H1 (cell line): ENCODE results near the gene ZFP2. TPM values are rescaled to one million over a fixed set of nuclear protein-coding genes. Genes with fewer than 3 reads are reported as not detected.
"Not testable (repeated sequence)": the region's sequence is repeated elsewhere in the genome, so short reads cannot be mapped to it uniquely, and the experiment has no call there.

ENCODE experiments used
- CTCF ChIA-PET: fragments of 300-600 bp; sonication (Branson Sonifier 250); formaldehyde crosslinking; loops from one replicate; lab custom pipeline; 2021; ENCODE audit not compliant: partially characterized antibody; lab: Charles Lee
- POLR2A ChIA-PET: fragments of 300-600 bp; sonication (Branson Sonifier 250); formaldehyde crosslinking; loops from one replicate; lab custom pipeline; 2021; ENCODE audit warnings: inconsistent platforms; ENCODE audit not compliant: partially characterized antibody; lab: Charles Lee
- DNase-seq, 2 experiments: peaks; one replicate each; pipeline versions ENCODE4 v3.0.0 to v3.0.0-alpha.2; 2010 to 2022; ENCODE audit warnings: low spot score in 2 of 2, low read depth in 1 of 2, mixed read lengths in 1 of 2
- FAIRE-seq: peaks from 2 replicates; lab custom pipeline; 2011; peaks lifted over from hg19 to GRCh38; lab: Jason Lieb, UNC
- H2AFZ ChIP-seq: 2 replicates; pipeline ENCODE4 v1.8.1; 2012; ENCODE audit warnings: low read length, inconsistent platforms
- H2AK5ac ChIP-seq: 2 replicates; pipeline ENCODE4 v1.6.1; 2013; ENCODE audit warnings: low read depth, low read length
- H2BK120ac ChIP-seq: replicated peaks from 2 replicates; pipeline ENCODE3; 2013; ENCODE audit warnings: low read depth, low read length, inconsistent platforms
- H2BK12ac ChIP-seq: 2 replicates; pipeline ENCODE4 v1.6.1; 2013; ENCODE audit warnings: low read depth, low read length
- H2BK15ac ChIP-seq: 2 replicates; pipeline ENCODE4 v1.6.1; 2013; ENCODE audit warnings: low read length
- H2BK20ac ChIP-seq: 2 replicates; pipeline ENCODE4 v1.6.1; 2013; ENCODE audit warnings: low read length
- H2BK5ac ChIP-seq: 2 replicates; pipeline ENCODE4 v1.6.1; 2013; ENCODE audit warnings: low read depth, low read length
- H3K14ac ChIP-seq: 2 replicates; pipeline ENCODE4 v1.6.1; 2013; ENCODE audit warnings: inconsistent platforms; ENCODE audit not compliant: insufficient read length
- H3K18ac ChIP-seq: 2 replicates; pipeline ENCODE4 v1.6.1; 2013; ENCODE audit warnings: low read length; ENCODE audit errors: extremely low read depth
- H3K23ac ChIP-seq: 2 replicates; pipeline ENCODE4 v1.6.1; 2013; ENCODE audit warnings: inconsistent platforms; ENCODE audit not compliant: insufficient read length
- H3K23me2 ChIP-seq: 2 replicates; pipeline ENCODE4 v1.6.1; 2013; ENCODE audit warnings: low read depth, low read length
- H3K27ac ChIP-seq: 2 replicates; pipeline ENCODE4 v1.6.1; 2011; ENCODE audit warnings: low read depth, low read length, inconsistent platforms
- H3K27me3 ChIP-seq, 4 experiments: replicated peaks in 1 of 4; 1 replicate in 1 of 4; 2 replicates in 3 of 4; pipeline versions ENCODE4 v1.6.1 to v1.8.1; 2011 to 2013; ENCODE audit warnings: low read length in 3 of 4, mild to moderate bottlenecking in 3 of 4, inconsistent platforms in 2 of 4, mixed read lengths in 2 of 4, moderate library complexity in 1 of 4; ENCODE audit not compliant: control insufficient read depth in 3 of 4, insufficient read depth in 3 of 4; ENCODE audit errors: extremely low read depth in 1 of 4
- H3K36me3 ChIP-seq, 4 experiments: 2 replicates each; pipeline versions ENCODE4 v1.6.1 to v1.8.1; 2011 to 2013; ENCODE audit warnings: mild to moderate bottlenecking in 4 of 4, low read length in 3 of 4, moderate library complexity in 2 of 4, control low read depth in 1 of 4, inconsistent platforms in 1 of 4; ENCODE audit not compliant: insufficient read depth in 4 of 4, control insufficient read depth in 2 of 4
- H3K4ac ChIP-seq: replicated peaks from 2 replicates; pipeline ENCODE3; 2013; ENCODE audit warnings: low read length, low read depth, mixed read lengths, inconsistent platforms; ENCODE audit not compliant: insufficient read length
- H3K4me1 ChIP-seq, 4 experiments: replicated peaks in 1 of 4; 1 replicate in 1 of 4; 2 replicates in 3 of 4; pipeline versions ENCODE4 v1.6.1 to v1.8.1; 2011 to 2013; ENCODE audit warnings: low read length in 3 of 4, inconsistent platforms in 2 of 4, mixed read lengths in 1 of 4; ENCODE audit not compliant: insufficient read depth in 4 of 4, control insufficient read depth in 3 of 4
- H3K4me2 ChIP-seq, 2 experiments: 2 replicates each; pipeline versions ENCODE4 v1.6.1 to v1.8.1; 2011 to 2013; ENCODE audit warnings: low read depth in 2 of 2, low read length in 2 of 2, control low read depth in 1 of 2, inconsistent platforms in 1 of 2, mild to moderate bottlenecking in 1 of 2; ENCODE audit not compliant: insufficient read depth in 1 of 2
- H3K4me3 ChIP-seq, 4 experiments: fragments of 200-600, 300-600 bp in 1 of 4; sonication (generic), shearing (Covaris generic), sonication (Bioruptor Twin) in 1 of 4; 2 replicates each; pipeline versions ENCODE4 v1.5.1 to v1.8.1; 2011 to 2016; ENCODE audit warnings: low read length in 4 of 4, low read depth in 3 of 4, control low read depth in 2 of 4, inconsistent platforms in 2 of 4, mild to moderate bottlenecking in 2 of 4, mixed read lengths in 1 of 4, moderate library complexity in 1 of 4; ENCODE audit not compliant: insufficient read depth in 2 of 4; ENCODE audit errors: extremely low read depth in 1 of 4
- H3K56ac ChIP-seq: replicated peaks from 2 replicates; pipeline ENCODE3; 2013; ENCODE audit warnings: low read depth, mild to moderate bottlenecking, mixed read lengths, low read length, inconsistent platforms; ENCODE audit not compliant: insufficient read length
- H3K79me1 ChIP-seq: 2 replicates; pipeline ENCODE4 v1.6.1; 2013; ENCODE audit warnings: low read depth, low read length, control low read depth
- H3K79me2 ChIP-seq, 2 experiments: 2 replicates each; pipeline versions ENCODE4 v1.6.1 to v1.8.1; 2012 to 2013; ENCODE audit warnings: low read length in 2 of 2, mild to moderate bottlenecking in 2 of 2, inconsistent platforms in 1 of 2; ENCODE audit not compliant: insufficient read depth in 2 of 2, control insufficient read depth in 1 of 2
- H3K9ac ChIP-seq, 4 experiments: replicated peaks in 1 of 4; 1 replicate in 1 of 4; 2 replicates in 3 of 4; pipeline versions ENCODE4 v1.6.1 to v1.8.1; 2011 to 2013; ENCODE audit warnings: low read depth in 3 of 4, low read length in 3 of 4, control low read depth in 2 of 4, mild to moderate bottlenecking in 2 of 4, moderate library complexity in 2 of 4, inconsistent platforms in 1 of 4; ENCODE audit errors: extremely low read depth in 1 of 4
- H3K9me3 ChIP-seq, 2 experiments: 2 replicates each; pipeline versions ENCODE4 v1.6.1 to v1.8.1; 2012 to 2013; ENCODE audit warnings: mild to moderate bottlenecking in 2 of 2, moderate library complexity in 2 of 2, control low read depth in 1 of 2, inconsistent platforms in 1 of 2, low read depth in 1 of 2, low read length in 1 of 2, mixed read lengths in 1 of 2; ENCODE audit not compliant: insufficient read depth in 2 of 2
- H4K20me1 ChIP-seq, 2 experiments: replicated peaks in 1 of 2; 2 replicates each; pipeline versions ENCODE3 to v1.8.1; 2011 to 2013; ENCODE audit warnings: inconsistent platforms in 2 of 2, low read length in 2 of 2, mild to moderate bottlenecking in 1 of 2; ENCODE audit not compliant: insufficient read depth in 2 of 2, control insufficient read depth in 1 of 2
- H4K5ac ChIP-seq: 2 replicates; pipeline ENCODE4 v1.6.1; 2013; ENCODE audit warnings: low read length, low read depth, mixed read lengths, inconsistent platforms; ENCODE audit not compliant: insufficient read length
- H4K8ac ChIP-seq: 2 replicates; pipeline ENCODE4 v1.8.0; 2013; ENCODE audit warnings: mild to moderate bottlenecking, moderate library complexity, low read length, inconsistent platforms; ENCODE audit not compliant: insufficient read depth; ENCODE audit errors: extremely low read depth
- H4K91ac ChIP-seq: replicated peaks from 2 replicates; pipeline ENCODE3; 2013; ENCODE audit warnings: low read length, mixed read lengths, inconsistent platforms; ENCODE audit not compliant: insufficient read length
- CBX8 ChIP-seq: fragments of 300-800, 300-1000 bp; sonication (generic); IDR thresholded peaks from 2 replicates; pipeline ENCODE4 v1.7.1; 2016; ENCODE audit warnings: low read depth, low read length, borderline replicate concordance
- CREB1 ChIP-seq: IDR thresholded peaks from 2 replicates; pipeline ENCODE4 v1.6.1; 2012; ENCODE audit warnings: inconsistent platforms
- CTCF ChIP-seq, 3 experiments: IDR thresholded peaks; 1 replicate in 2 of 3; 2 replicates in 1 of 3; pipeline versions ENCODE4 v1.5.1 to v1.6.1; 2011; ENCODE audit warnings: low read length in 3 of 3, mild to moderate bottlenecking in 3 of 3, inconsistent platforms in 2 of 3, low read depth in 1 of 3, moderate library complexity in 1 of 3; ENCODE audit not compliant: insufficient read depth in 1 of 3; ENCODE audit errors: control extremely low read depth in 1 of 3
- WGBS, 2 experiments: shearing (Covaris generic) in 1 of 2; methylation state at CpG; one replicate each; pipeline versions ENCODE4 v1.1.6 to v1.1.7; 2013 to 2015; ENCODE audit warnings: low lambda C conversion rate in 2 of 2, mixed read lengths in 2 of 2, inconsistent platforms in 1 of 2, low coverage in 1 of 2, missing lambda C conversion rate in 1 of 2; ENCODE audit not compliant: insufficient replicate concordance in 2 of 2, insufficient coverage in 1 of 2, insufficient read length in 1 of 2; ENCODE audit errors: extremely low coverage in 1 of 2, missing lambda C conversion rate in 1 of 2; 5-methylcytosine and 5-hydroxymethylcytosine counted together
- polyA plus RNA-seq, 7 experiments: library from polyadenylated mRNA; depleted of rRNA in 3 of 7; stranded (reverse) in 5 of 7; unstranded in 2 of 7; fragments of >200 nt in 5 of 7; fragments of 200-250 nt in 2 of 7; gene quantifications; 1 replicate in 5 of 7; 2 replicates in 1 of 7; 4 replicates in 1 of 7; pipeline versions ENCODE4 v1.2.1 to v1.2.3, GENCODE V29; 2011 to 2013; ENCODE audit warnings: missing spikeins in 2 of 7, mixed read lengths in 2 of 7
- total RNA-seq: library from RNA; stranded (reverse); fragmentation: NEBNext Ultra II Directional; extraction: Animal tissue kit (Norgen Biotek cat#: 25700); gene quantifications from 2 replicates; pipeline ENCODE4 v1.2.1, GENCODE V29; 2021

Gene ZFP2
- total and polyA plus RNA-seq, 2 of the 8 experiments (the other 6 are each of a cell fraction or from before 2014, with no cell fraction given): 0.20 to 0.78 TPM

- no peak for TF ChIP-seq CBX8
- TF ChIP-seq CTCF (IDR thresholded peaks at IDR 0.05; ENCODE audit: control extremely low read depth in 1 of 3, insufficient read depth in 1 of 3, low read depth in 1 of 3, low read length in 3 of 3): peak in 1 of 3 experiments; percentile 13; a peak in 1 of 4 replicates
- peak; percentile 79 for TF ChIP-seq CREB1
Observed at GRCh38 chr5:178859625-178860521, 35.8 kb upstream of the ZFP2 start, which contains the start of gene ZNF354B (continued).

DNA sequence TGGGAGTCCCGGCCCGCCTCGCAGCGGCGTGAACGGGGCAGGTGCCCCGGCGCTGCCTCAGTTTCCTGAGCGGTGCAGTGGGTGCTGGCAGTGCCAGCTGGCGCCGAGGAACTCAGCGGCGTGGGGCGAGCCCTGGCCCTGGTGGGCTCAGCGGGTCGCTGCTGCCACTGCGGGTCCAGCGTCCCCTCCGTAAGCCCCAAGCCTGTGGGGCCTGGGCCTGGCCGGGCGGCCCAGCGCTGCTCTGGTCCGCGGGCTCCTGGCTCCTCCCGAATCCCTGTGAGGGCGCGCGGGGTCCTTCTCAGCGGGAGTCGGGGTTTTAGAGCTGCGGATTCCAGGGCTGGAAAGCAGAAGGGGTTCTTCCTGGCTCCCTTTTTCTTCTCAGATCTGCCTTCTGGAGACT is 35.1 kb upstream of the ZFP2 start:
- H2BK12ac ChIP-seq, H2BK5ac ChIP-seq, H4K20me1 ChIP-seq, H3K4ac ChIP-seq, H2BK20ac ChIP-seq, H2AK5ac ChIP-seq, H3K9me3 ChIP-seq, H3K23me2 ChIP-seq, H2BK120ac ChIP-seq, H3K4me1 ChIP-seq, CTCF ChIA-PET, H3K18ac ChIP-seq, H3K27ac ChIP-seq, H3K14ac ChIP-seq, H3K36me3 ChIP-seq, H2BK15ac ChIP-seq, H3K23ac ChIP-seq, H3K56ac ChIP-seq, H4K91ac ChIP-seq, H2AFZ ChIP-seq, FAIRE-seq, H3K79me2 ChIP-seq, H4K5ac ChIP-seq, H3K79me1 ChIP-seq, H3K9ac ChIP-seq, H4K8ac ChIP-seq, POLR2A ChIA-PET, DNase-seq, H3K27me3 ChIP-seq: not testable (repeated sequence)
- Histone ChIP-seq H3K4me2 (peak overlapping the region in 1 of 2 experiments; percentile 67; a peak in 2 of 4 replicates), H3K4me3 (peak overlapping the region; percentile 45 to 71 (median 58); a peak in 6 of 8 replicates)
- WGBS, 2 experiments: 5% methylated on average over 11 of the region's 31 CpGs; no CpG with 5 or more reads in 1 of the 2 experiments
